GM18511 (cell line): Measurements from ENCODE around the gene IRF4.

Experiments
- ATAC-seq: cut with Tn5 transposase; IDR thresholded peaks from one replicate; pipeline ENCODE4 v1.9.1; 2021; ENCODE audit warnings: mild to moderate bottlenecking, moderate library complexity; ENCODE audit not compliant: unreplicated experiment

Gene IRF4

DNA sequence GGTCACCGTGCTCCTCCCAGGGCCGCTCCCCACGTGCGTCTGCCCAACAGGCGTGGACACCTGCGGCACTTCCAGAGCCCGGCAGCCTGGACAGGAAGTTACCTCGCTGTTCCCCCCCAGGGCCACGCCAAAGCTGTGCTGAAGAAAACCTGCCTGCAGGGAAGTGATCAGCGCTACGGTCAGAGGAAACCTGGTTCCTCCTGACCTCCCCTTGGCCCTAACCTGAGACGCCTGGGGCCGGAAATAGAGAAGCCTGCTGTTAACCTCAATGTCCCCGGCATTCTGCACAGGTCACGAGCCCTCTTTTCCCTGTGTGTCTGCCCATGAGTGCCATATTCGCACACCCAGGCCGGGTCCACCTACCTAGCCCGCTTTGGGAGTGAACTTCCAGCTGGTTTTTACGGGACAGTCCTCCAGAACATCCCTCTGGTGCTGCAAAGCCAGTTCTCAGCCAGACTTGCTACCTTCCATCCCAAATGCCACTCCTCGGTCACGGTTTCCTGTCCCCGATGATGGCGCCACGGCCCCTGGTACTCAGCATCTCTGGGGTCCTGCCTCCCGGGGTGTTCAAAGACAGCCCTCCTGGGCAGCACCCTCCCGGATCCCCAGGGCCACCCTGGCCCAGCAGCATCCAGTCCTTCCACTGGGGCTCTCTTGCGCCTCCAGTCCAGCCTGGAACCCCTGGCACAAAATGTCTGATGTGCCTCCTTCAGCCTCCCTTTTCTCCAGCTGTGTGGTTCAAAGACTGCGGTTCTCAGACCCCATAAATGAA, 12.0 kb upstream of the IRF4 start:
- ATAC-seq = peak; percentile 59

DNA sequence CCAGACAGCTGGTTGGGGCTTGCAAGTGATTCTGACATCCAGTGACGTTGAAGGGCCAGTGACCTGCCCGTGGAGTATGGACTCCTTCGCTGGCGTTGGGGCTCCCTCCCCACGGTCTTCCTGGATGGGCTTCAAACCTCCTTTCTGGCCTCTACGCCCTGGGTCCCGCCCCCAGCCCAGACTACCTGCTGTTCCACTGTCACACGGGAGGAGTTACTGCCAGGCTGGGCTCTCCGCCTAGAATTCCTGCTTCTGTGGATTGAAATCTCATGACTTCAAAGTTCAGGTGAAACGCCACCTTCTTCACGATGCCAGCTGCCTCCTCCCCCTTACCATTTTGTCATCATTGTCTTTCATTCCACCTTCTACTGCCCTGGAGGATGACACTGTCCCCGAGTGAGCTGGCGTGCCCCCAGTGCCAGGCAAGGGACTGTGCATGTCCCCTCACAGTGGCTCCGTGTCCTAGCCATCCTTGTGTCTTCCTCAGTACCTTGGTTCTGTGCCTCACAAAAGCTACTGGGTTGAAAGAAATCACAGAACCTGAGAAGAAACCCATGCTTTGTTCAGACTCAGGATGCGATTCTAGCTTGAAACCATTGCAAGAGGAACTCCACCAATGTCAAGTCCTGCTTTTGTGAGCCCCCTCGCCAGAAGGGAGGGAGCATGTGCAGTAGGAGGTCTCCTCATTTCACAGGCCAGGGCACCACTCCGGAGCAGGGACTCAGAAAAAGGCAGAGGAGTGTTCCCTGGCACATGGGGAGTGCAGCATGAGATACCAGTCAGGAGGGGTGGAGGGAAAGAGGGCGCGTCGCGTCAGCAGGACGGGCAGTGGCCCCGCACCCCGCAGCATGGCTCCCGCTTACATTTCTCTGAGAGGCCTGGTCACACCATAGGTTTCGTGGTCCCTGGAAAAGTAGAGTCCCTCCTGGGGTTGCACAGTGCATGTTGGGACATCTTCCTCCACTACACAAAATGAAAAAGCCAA, 11.0 kb upstream of the IRF4 start:
- ATAC-seq = no peak

DNA sequence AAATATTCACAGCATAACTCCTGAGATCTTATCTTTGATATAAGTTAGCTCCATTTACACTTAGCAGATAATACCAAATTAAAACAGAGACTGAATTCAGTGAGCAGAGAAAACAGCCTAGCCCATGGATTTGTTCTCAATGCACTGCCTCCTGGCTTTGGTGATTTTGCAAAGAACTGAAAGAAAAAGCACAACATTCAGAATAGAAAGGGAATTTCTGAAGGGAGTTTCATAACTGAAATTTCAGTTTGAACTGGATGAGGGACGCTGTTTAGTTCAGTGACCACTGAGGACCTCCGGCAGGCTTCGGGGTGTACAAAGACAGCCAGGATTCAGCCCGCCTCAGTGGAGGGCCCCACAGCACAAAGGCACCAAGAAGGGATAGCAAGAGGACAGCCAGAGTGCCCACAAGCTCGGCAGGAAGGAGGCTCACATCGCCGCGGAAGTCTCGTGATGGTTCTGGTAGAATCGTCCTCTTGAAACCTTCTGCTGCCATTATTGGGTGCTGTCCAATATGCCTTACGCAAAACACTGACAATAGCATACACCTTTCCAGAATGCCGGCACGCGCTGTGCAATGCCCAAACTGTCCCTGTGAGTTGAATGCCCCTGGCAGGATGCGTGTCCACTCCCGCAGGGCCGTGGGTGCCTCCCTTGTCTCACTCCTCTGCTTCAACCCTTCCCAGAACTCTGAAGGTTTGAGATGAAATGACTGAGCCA, 9.7 kb upstream of the IRF4 start:
- no peak for ATAC-seq

DNA sequence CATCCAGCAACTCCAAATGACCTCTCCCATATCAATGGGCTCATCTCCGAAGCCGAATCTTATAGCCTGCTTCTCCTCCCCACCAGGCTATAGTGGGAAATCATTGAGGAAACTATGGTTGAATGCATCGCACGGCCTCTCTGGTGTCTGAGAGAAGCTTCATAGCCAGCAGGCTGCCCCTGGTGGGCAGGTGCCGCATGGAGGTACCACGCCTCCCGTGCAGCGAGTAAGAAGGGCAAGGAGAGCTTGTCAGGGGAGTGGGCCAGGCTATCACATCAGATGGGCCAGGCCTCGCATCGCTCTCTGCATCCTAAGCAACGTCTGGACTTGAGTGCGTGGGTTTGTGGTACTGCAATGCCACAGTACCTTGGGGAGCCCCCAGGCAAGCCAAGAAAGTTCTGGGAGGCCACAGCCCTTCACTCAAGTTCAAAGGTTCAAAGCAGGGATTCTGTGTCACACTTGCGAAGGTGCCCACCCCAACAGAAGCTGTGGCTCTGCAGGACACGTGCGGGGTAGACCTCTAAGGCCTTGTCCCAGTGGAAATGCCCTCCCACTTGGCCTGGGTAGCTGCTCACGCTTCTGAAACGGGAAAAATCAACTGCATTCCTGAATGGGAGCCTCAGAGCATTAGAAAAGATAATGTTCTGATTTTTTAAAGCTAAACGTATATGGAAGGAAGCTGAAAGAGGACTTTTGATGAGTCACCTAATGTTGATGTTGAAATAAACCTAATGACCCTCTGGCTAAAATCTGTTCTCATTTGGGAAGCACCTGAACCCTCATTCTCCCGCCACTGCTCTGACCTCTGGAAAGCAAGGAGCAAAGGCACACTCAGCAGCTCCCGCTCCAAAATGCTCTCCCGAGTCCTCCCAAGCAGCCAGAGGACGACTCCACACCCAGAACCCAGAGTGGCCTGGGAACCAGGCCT, 8.4 kb upstream of the IRF4 start:
- no peak for ATAC-seq

DNA sequence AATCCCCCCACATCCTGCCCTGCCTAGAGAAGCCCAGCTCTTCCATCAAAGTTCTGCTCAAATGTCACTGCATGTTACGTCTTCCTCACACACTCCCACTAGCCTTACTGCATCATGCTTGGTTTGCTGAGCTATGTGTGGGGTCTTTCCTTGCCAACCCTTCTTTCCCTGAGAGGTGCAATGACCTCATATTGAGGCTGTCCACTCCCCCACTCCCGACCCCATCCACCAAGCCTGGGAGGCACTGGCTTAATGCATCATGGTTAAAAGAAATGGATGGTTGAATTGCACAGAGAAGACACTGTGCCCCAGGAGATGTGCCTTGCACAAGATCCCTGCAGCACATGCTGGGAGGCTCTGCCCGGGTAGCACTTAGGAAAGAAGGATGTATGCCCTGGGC, 7.7 kb upstream of the IRF4 start:
- no peak for ATAC-seq

DNA sequence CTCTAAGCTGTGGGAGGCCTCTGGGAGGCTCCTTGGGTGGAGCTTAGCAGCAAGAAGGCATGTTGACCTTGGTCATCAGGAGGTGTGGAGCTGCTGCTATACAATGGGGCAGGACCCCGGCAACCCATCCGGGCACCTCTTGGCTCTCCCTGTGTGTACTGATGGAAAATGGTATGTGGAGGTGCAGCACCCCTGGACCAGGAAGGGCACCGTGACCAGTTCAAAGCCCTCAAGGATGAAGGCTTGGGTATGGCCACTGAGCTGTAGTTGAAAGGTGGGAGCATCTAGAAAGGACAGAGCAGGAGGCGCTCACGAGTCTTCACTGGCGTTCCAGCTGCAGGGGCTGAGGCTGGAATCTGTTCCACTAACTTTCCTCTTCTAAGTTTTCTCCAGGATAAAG, 6.7 kb upstream of the IRF4 start:
- no peak for ATAC-seq

DNA sequence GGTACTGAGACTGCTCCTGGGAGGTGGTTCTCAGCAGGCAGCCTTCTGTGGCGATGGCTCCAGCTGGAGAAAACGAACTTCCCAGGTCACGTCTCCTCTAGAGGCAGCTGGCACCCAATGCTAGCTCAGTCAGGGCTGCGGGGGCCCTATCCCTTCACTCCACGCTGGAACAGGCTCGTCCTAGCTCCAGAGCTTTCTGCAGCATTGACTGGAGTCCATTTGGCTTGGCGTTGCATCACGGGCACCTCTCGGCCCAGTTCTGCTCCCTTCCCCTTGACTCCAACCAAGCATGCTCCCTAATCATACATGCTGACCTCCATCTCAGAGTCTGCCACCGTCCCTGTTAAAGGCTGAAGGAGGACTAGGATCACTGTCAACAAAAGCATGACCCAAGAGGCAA, 5.9 kb upstream of the IRF4 start:
- no peak for ATAC-seq

DNA sequence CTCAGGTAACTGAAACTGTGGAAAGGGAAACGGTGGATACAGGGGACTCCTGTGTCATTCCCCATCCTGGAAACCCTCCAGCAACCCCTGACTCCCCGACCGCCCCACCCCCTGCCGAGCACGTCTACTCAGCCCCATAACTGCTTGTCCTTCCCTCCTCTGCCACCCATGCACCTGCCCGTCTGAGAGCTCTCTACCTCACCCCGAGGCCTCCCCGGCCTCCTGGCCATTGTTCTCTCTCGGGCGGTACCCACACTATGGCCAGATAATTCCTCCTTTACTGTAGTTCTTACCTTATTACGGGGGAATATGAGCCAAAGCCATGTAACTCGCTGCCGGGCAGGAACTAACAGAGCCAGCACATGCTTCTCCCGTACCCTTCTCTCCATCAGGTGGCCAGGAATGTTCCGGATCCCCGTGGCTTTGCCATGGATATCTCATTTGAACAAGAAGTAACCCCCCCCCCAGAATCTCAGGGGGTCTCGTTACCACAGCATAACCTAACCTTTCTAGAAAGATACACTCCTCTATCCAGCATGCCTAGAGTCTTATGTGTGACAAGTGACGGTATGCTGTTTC, 4.8 kb upstream of the IRF4 start:
- no peak for ATAC-seq

DNA sequence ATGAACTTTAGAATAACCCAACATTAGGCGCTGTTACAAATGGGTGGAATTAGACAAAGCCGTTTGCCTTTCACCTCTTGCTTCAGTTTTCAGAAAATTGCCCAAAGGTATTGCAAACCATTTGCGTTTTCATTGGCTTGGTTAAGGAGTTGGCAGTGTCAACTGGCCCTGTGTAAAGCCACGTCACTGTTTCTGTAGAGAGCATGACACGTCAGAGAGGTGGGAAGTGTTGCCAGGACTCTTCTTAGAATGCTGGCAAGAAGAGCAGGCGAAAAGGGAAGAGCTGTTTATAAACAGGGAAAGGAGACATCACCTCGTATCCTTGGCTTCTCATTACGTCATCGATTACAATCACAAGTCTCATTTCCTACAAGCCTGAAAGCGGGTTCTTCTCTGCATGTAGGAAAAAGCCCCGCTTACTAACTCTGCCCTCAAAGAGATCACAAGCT, 4.2 kb upstream of the IRF4 start:
- ATAC-seq = no peak

DNA sequence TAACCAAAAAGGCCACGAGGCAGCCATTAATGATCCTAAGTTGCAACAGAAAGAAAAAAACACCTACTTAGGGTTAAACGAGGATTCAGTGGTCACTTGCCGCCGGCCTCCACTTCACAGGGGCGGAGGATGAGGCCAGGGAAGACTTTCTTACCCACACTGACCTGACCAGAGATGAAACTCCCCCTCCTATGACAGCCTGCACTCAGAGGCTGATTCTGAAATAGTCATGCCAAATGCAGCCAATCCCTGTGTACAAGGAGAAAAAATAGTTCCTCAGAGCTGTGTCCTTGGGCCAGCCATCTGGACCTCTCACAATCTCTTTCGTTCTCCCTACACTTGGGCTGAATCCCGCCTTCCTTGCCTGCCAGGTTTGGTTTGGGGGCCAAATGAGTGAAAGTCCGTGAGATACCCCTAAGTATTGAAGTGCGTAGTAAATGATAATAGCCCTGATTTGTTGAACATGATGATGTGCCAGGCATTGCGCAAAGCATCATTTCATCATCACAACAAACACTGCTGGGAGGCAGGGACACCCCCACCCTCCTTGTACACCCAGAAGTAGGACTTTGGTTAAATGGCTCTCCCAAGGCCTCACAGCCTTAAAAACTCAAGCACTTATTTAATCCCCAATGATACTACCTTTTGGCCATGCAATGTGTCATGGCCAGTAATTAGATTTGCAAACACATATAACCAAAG, 3.2 kb upstream of the IRF4 start:
- ATAC-seq = no peak

DNA sequence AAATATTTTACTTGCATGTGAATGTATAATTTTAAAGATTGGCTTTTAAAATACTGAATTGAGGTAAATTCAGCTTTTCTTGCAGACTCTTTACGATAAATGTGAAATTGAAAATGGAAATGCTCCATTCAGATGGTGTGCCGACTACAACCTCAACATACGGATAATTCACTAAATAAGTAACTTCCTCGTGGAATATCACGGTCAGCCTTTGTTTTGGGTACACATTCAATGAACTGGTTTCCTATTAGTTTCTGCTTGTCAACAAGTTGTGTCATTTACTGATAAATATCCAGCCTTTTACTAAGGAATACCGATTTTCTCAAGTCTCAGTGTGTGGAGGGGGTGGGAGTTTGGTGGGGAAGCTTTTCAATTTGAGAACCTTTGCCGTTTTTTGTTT, 2.4 kb upstream of the IRF4 start:
- ATAC-seq = no peak

DNA sequence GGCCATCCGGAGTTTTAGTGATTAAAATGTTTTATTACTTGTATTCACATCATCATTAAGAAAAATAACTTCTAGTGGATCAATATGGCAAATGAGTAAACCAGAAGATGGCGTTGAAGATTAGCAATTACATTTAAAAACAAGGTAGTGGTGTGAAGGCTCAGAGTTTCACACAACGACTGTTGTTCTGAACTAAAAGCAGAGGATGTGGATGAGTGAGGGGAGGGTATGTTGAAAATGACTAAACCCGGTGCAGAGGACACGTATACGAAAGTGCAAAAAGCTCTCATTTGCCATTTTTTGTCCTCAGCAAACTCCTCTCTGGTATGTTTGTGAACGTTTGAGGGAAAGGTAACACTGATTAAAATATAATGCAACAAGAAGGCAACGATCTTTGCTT, 1.9 kb upstream of the IRF4 start:
- ATAC-seq = peak; percentile 46

DNA sequence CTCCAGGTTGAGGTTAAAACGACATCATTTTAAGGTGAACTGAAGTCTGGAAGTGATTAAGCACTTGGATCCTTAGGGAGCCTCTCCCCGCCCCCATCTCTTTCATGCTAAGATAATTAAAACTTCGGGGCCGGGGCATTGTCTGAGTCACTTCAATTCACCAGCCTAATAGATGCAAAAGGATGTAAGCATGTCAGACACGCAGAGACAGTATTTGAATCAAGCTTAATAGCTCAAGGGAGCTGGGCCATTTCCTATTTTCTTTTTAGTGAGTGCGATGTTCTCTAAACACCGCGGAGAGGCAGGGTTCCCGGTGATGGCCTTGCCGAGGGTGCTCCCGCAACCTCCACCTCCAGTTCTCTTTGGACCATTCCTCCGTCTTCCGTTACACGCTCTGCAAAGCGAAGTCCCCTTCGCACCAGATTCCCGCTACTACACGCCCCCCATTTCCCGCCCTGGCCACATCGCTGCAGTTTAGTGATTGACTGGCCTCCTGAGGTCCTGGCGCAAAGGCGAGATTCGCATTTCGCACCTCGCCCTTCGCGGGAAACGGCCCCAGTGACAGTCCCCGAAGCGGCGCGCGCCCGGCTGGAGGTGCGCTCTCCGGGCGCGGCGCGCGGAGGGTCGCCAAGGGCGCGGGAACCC, 516 bp upstream of the IRF4 start:
- ATAC-seq = peak; percentile 28

DNA sequence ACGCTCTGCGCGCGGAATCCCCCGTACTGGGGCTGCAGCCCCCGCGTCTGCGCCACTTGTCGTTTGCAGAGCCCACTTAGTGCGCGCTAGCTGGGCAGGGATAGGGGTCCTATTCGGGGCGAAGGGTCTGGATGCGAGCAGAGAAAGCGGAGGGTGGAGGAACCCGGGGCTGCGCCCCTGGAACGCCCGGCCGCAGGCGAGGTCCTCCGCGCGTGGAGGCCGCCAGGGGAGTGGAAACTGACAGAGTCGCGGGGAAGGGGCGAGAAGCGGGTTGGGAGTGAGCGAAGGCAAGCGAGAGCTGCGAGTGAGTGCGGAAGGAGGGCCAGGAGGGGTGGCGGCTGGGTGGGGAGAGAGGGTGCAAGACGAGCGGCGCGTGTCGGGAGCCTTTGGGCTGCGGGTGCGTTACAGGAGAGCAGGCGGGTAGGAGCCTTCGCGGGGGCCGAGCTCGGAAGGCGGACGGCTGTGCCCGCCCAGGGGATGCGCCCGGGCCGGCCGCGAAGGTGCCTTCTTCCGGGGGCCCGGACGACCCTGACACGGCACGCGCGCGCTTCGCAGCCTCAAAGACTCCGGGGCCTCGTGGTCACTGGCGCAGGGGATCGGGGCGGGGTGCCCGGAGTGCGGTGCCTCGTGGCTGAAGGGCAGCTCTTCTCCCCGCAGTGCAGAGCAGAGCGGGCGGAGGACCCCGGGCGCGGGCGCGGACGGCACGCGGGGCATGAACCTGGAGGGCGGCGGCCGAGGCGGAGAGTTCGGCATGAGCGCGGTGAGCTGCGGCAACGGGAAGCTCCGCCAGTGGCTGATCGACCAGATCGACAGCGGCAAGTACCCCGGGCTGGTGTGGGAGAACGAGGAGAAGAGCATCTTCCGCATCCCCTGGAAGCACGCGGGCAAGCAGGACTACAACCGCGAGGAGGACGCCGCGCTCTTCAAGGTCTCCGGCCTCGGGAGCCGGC, 1.2 kb downstream of the IRF4 start:
- ATAC-seq = no peak

DNA sequence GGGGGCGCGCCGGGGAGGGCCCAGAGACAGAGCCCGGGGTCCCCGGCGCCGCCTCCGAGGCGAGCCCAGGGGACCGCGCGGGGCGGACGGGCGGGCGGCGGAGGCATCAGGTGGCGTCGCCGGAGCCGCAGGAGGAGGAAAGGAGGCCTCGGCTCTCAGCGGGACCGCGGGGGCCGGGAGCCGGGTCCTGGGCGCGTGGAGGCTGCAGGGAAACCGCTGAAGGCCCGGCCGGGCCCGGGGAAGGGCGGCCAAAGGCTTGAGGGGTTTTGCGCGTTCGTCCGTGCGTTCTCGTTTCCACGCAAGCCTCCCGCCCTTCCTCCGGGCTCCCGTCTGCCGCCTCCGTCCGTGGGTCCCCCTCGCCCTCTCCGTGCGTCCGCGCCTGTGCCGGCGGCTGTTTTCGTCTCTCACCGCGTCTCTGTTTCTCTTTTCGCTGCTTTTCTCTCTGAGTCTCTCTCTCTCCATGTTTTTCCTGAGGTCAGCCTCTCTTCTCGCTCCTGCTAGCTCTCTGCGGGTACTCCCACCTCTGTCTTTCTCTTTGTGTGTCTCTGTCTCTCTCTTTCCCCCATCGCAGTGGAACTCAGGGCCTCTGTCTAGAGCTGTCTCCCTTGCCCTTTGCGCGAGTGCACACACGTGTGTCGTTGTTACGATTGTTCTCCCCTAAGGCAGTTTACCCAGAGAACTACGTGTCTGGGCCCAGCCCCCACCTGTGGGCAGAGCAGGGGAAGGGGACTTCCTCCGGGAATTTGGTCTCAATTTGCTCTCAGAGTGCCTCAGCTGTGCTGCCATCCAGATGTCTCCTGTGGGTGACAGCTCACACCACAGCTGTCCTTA, 2.1 kb downstream of the IRF4 start:
- ATAC-seq = no peak

DNA sequence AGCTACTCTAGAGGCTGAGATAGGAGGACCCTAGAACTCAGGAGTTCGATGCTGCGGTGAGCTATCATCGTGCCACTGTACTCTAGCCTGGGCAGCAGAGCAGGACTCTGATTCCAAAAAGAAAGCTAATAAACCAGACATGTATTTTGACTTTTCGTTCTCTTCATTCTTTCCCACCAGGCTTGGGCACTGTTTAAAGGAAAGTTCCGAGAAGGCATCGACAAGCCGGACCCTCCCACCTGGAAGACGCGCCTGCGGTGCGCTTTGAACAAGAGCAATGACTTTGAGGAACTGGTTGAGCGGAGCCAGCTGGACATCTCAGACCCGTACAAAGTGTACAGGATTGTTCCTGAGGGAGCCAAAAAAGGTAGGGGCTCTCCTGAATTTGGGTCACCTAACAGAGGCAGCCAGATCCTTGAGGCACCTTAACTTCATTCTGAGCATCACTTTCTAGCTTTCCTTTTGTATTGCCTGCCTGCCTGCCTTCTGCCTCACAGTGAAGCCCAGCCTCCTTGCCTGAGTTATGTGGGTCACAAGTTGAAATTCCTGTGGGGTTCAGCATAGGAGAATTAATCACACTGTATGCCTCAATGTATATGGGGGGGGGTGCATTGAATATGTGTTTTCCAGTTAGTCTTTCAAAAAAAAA, 3.2 kb downstream of the IRF4 start:
- ATAC-seq = no peak
